GM12878 (cell line): ENCODE results near the gene FZR1. TPM values are rescaled to one million over a fixed set of nuclear protein-coding genes. Genes with fewer than 3 reads are reported as not detected.

Experiments used
- ATAC-seq: fragments of 200-7000 bp; cut with Tn5 transposase; 3 replicates; pipeline ENCODE4 v1.9.1; 2020; ENCODE audit warnings: mild to moderate bottlenecking, moderate library complexity
- BruUV-seq: library from RNA; stranded (reverse); fragments of 400-500 nt; replicated peaks from 2 replicates; lab custom pipeline; 2021; lab: Mats Ljungman, UMichigan
- CTCF ChIA-PET: fragments of 300-600 bp; sonication (Branson Sonifier 250); formaldehyde crosslinking; extraction: SDS; loops from one replicate; lab custom pipeline; 2021; ENCODE audit warnings: inconsistent platforms; lab: Yijun Ruan, JAX
- POLR2A ChIA-PET: fragments of 350-600 bp; formaldehyde crosslinking; extraction: SDS; loops from one replicate; lab custom pipeline; 2021; ENCODE audit warnings: inconsistent platforms; lab: Charles Lee
- RAD21 ChIA-PET: fragments of 300-600 bp; sonication (Branson Sonifier 250); formaldehyde crosslinking; loops from one replicate; lab custom pipeline; 2023; ENCODE audit warnings: antibody characterized with exemption; ENCODE audit not compliant: unreplicated experiment; lab: Charles Lee
- SMC1A ChIA-PET: fragments of 300-600 bp; sonication (Branson Sonifier 250); formaldehyde crosslinking; loops from one replicate; lab custom pipeline; 2023; ENCODE audit not compliant: unreplicated experiment, uncharacterized antibody; lab: Charles Lee
- DNase-seq: peaks from one replicate; pipeline ENCODE4 v3.0.0-alpha.2; 2011; ENCODE audit warnings: low read depth, low spot score
- FAIRE-seq: peaks from 3 replicates; lab custom pipeline; 2011; peaks lifted over from hg19 to GRCh38; lab: Jason Lieb, UNC
- H2AFZ ChIP-seq: 2 replicates; pipeline ENCODE4 v1.6.0; 2011; ENCODE audit warnings: low read depth, low read length, control low read depth; ENCODE audit not compliant: control insufficient read depth
- H3K27ac ChIP-seq: 2 replicates; pipeline ENCODE4 v1.5.1; 2011; ENCODE audit warnings: control low read depth; ENCODE audit not compliant: control insufficient read depth, insufficient read depth
- H3K27me3 ChIP-seq, 2 experiments: replicated peaks in 1 of 2; 2 replicates each; pipeline versions ENCODE4 v1.6.0 to v1.6.1; 2011; ENCODE audit warnings: low read length in 1 of 2; ENCODE audit not compliant: control insufficient read depth in 2 of 2, insufficient read depth in 2 of 2
- H3K36me3 ChIP-seq, 2 experiments: 2 replicates each; pipeline ENCODE4 v1.5.1; 2011; ENCODE audit warnings: low read length in 1 of 2; ENCODE audit not compliant: control insufficient read depth in 2 of 2, insufficient read depth in 2 of 2
- H3K4me1 ChIP-seq: 2 replicates; pipeline ENCODE4 v1.6.1; 2011; ENCODE audit warnings: mild to moderate bottlenecking, low read length, moderate library complexity, mixed read lengths; ENCODE audit not compliant: control insufficient read depth, insufficient read depth
- H3K4me2 ChIP-seq: 2 replicates; pipeline ENCODE4 v1.6.0; 2011; ENCODE audit warnings: control low read depth; ENCODE audit not compliant: control insufficient read depth, insufficient read depth
- H3K4me3 ChIP-seq: fragments of 200-600 bp; sonication (generic); 2 replicates; pipeline ENCODE4 v1.5.1; 2016
- H3K79me2 ChIP-seq: 2 replicates; pipeline ENCODE4 v1.6.0; 2011; ENCODE audit warnings: low read length; ENCODE audit not compliant: control insufficient read depth, insufficient read depth
- H3K9ac ChIP-seq: 2 replicates; pipeline ENCODE4 v1.8.0; 2011; ENCODE audit warnings: low read length, control low read depth, mixed read lengths; ENCODE audit not compliant: control insufficient read depth, insufficient read depth
- H3K9me3 ChIP-seq: replicated peaks from 3 replicates; pipeline ENCODE4 v1.5.1; 2011; ENCODE audit warnings: mild to moderate bottlenecking, low read length; ENCODE audit not compliant: control insufficient read depth, insufficient read depth
- H4K20me1 ChIP-seq: 2 replicates; pipeline ENCODE4 v1.6.0; 2011; ENCODE audit not compliant: control insufficient read depth, insufficient read depth
- ASH2L ChIP-seq: fragments of 300-600, 200-600 bp; sonication (generic); IDR thresholded peaks from 2 replicates; pipeline ENCODE4 v1.6.1; 2017; ENCODE audit warnings: low read depth, mild to moderate bottlenecking, borderline replicate concordance
- BCL11A ChIP-seq: IDR thresholded peaks from 2 replicates; pipeline ENCODE4 v1.6.1; 2011; ENCODE audit warnings: low read depth, low read length
- BHLHE40 ChIP-seq, 2 experiments: fragments of 450-650 bp in 1 of 2; IDR thresholded peaks; 2 replicates each; pipeline ENCODE4 v1.6.1; 2011 to 2017; ENCODE audit warnings: low read depth in 2 of 2, borderline replicate concordance in 1 of 2, improper control_type of control experiment in 1 of 2, low read length in 1 of 2, mild to moderate bottlenecking in 1 of 2
- BMI1 ChIP-seq: fragments of 450-650 bp; IDR thresholded peaks from 2 replicates; pipeline ENCODE4 v1.6.1; 2016; ENCODE audit warnings: mild to moderate bottlenecking, moderate library complexity, borderline replicate concordance
- BRCA1 ChIP-seq: IDR thresholded peaks from 2 replicates; pipeline ENCODE4 v1.6.1; 2011; ENCODE audit warnings: low read depth, low read length, improper control_type of control experiment
- CHD2 ChIP-seq: IDR thresholded peaks from 2 replicates; pipeline ENCODE4 v1.6.1; 2011; ENCODE audit warnings: low read depth, low read length, improper control_type of control experiment, borderline replicate concordance
- ESRRA ChIP-seq: IDR thresholded peaks from 2 replicates; pipeline ENCODE4 v1.6.1; 2012; ENCODE audit warnings: mild to moderate bottlenecking, low read length, improper control_type of control experiment
- FOXK2 ChIP-seq: fragments of 450-650 bp; IDR thresholded peaks from 2 replicates; pipeline ENCODE4 v1.6.1; 2017; ENCODE audit warnings: mild to moderate bottlenecking, moderate library complexity
- FOXM1 ChIP-seq: IDR thresholded peaks from 2 replicates; pipeline ENCODE4 v1.6.1; 2012; ENCODE audit warnings: low read depth, mild to moderate bottlenecking, inconsistent platforms, low read length, moderate library complexity
- MXI1 ChIP-seq: fragments of 150-350 bp; IDR thresholded peaks from 2 replicates; pipeline ENCODE4 v1.6.1; 2011; ENCODE audit warnings: low read depth, mild to moderate bottlenecking, inconsistent platforms, low read length, improper control_type of control experiment
- NR2F1 ChIP-seq: fragments of 450-650 bp; conservative IDR thresholded peaks from 2 replicates; pipeline ENCODE4 v1.6.1; 2017; ENCODE audit warnings: mild to moderate bottlenecking
- PKNOX1 ChIP-seq: fragments of 450-650 bp; IDR thresholded peaks from 2 replicates; pipeline ENCODE4 v1.6.1; 2016; ENCODE audit warnings: mild to moderate bottlenecking
- PML ChIP-seq: IDR thresholded peaks from 2 replicates; pipeline ENCODE4 v1.6.1; 2012; ENCODE audit warnings: low read length, inconsistent platforms
- RCOR1 ChIP-seq: conservative IDR thresholded peaks from 2 replicates; pipeline ENCODE4 v1.6.1; 2012; ENCODE audit warnings: low read depth, low read length, improper control_type of control experiment
- TCF12 ChIP-seq: IDR thresholded peaks from 2 replicates; pipeline ENCODE4 v1.6.1; 2011; ENCODE audit warnings: low read depth, mild to moderate bottlenecking, low read length
- TCF3 ChIP-seq: IDR thresholded peaks from 2 replicates; pipeline ENCODE4 v1.6.1; 2012; ENCODE audit warnings: low read depth, mild to moderate bottlenecking, low read length, borderline replicate concordance; ENCODE audit not compliant: insufficient read depth
- ZNF384 ChIP-seq: IDR thresholded peaks from 2 replicates; pipeline ENCODE4 v1.6.1; 2012; ENCODE audit warnings: low read depth, mild to moderate bottlenecking, low read length, improper control_type of control experiment, borderline replicate concordance
- WGBS: methylation state at CpG from one replicate; pipeline ENCODE4 v1.1.6; 2016; ENCODE audit warnings: low lambda C conversion rate; ENCODE audit not compliant: insufficient replicate concordance, insufficient coverage; ENCODE audit errors: missing lambda C conversion rate; 5-methylcytosine and 5-hydroxymethylcytosine counted together
- in situ Hi-C: fragments of 300-500 bp; cut with MboI; formaldehyde crosslinking; loops from 9 replicates; pipeline ENCODE4 v1.14.3; 2018; ENCODE audit warnings: mixed read lengths
- intact Hi-C: fragments of 100-400 bp; cut with micrococcal nuclease; formaldehyde crosslinking; loops from one replicate; pipeline ENCODE4 v1.14.2; 2022; ENCODE audit not compliant: unreplicated experiment
- polyA plus RNA-seq, 11 experiments: library from polyadenylated mRNA; depleted of rRNA in 4 of 11; unstranded in 6 of 11; stranded (reverse) in 5 of 11; fragments of >200 nt; fragmentation: Nextera tagmentation in 4 of 11; fragmentation: Illumina TruSeq in 1 of 11; extraction: Ambion mirVana in 4 of 11; extraction: Trizol in 1 of 11; gene quantifications; 1 replicate in 1 of 11; 2 replicates in 10 of 11; pipeline versions ENCODE4 v1.2.1 to v1.2.3, GENCODE V29; 2011 to 2016; ENCODE audit warnings: inconsistent platforms in 2 of 11, missing spikeins in 2 of 11, low read depth in 1 of 11
- total RNA-seq, 4 experiments: library from RNA; depleted of rRNA in 3 of 4; stranded (reverse); fragments of >200 nt in 3 of 4; fragmentation: Illumina TruSeq in 1 of 4; extraction: Trizol in 1 of 4; gene quantifications; 2 replicates each; pipeline versions ENCODE4 v1.2.1 to v1.2.3, GENCODE V29; 2013 to 2021

The FZR1 gene
- total and polyA plus RNA-seq, 10 of the 15 experiments (the other 5 are each of a cell fraction or from before 2014, with no cell fraction given) = 0.11 to 44.2 (median 29.3) TPM

- peaks cover 3 to 10% of the 10 kb centered on the region in 2 experiments; a peak in 2 of 4 replicates for H3K36me3 ChIP-seq
- H2AFZ ChIP-seq = no peak overlapping the region
- H3K79me2 ChIP-seq = peaks cover 11% of the 10 kb centered on the region
- peaks cover 4% of the 10 kb centered on the region; the same call in 1 of the 2 replicates for H3K4me1 ChIP-seq
- no peaks in the 10 kb centered on the region for H4K20me1 ChIP-seq
- no peak for FAIRE-seq
- DNase-seq = peak; percentile 17
- H3K27ac ChIP-seq = no peak overlapping the region
- WGBS = 6% methylated on average over 15 of the region's 15 CpGs
- in situ Hi-C loops = no loop called here
- ATAC-seq = peak; percentile 79
- no peak overlapping the region for H3K4me2 ChIP-seq
- CTCF ChIA-PET = interaction anchor here (1.4 kb wide), 1 partner anchor 28 kb away, joined by 6 read pairs; no protein-coding TSS in a partner anchor
- POLR2A ChIA-PET = interaction anchor here (0.5 kb wide), 1 partner anchor 79 kb away, joined by 3 read pairs; no protein-coding TSS in a partner anchor
- no peak overlapping the region for H3K9ac ChIP-seq
- no peak for TF ChIP-seq ASH2L
- no peak for TF ChIP-seq RCOR1
- TF ChIP-seq FOXK2 = 0 out of 2 replicates have a peak, but pooled peaks have one; percentile 37
- no peak for TF ChIP-seq FOXM1
- TF ChIP-seq BCL11A = no peak
- no peak for TF ChIP-seq CHD2
- TF ChIP-seq TCF3 = no peak
- TF ChIP-seq NR2F1 = no peak
- TF ChIP-seq ZNF384 = no peak
- TF ChIP-seq PKNOX1 = peak; percentile 17; the same call in 1 of the 2 replicates
- TF ChIP-seq MXI1 = no peak
- TF ChIP-seq TCF12 = no peak
- no peak for TF ChIP-seq BMI1
- TF ChIP-seq BRCA1 = no peak
- TF ChIP-seq ESRRA = no peak
- 0 out of 4 replicates have a peak, but pooled peaks of 1 of the 2 experiments have one; percentile 27 for TF ChIP-seq BHLHE40 (IDR thresholded peaks at IDR 0.05; ENCODE audit: borderline replicate concordance in 1 of 2, low read depth in 2 of 2, low read length in 1 of 2)
- no peak for TF ChIP-seq PML
- H3K9me3 ChIP-seq = no peaks in the 10 kb centered on the region
- no peak overlapping the region for H3K4me3 ChIP-seq
- RAD21 ChIA-PET = no interaction called here
- intact Hi-C loops = no loop called here
- BruUV-seq = no TSS peak
- SMC1A ChIA-PET = no interaction called here
- H3K27me3 ChIP-seq = no peaks in the 10 kb centered on the region
Measured at GRCh38 chr19:3516675-3517207, 10.6 kb downstream of the FZR1 start.
